ENCODE results near the gene RAB1B.

RAB1B gene

DNA sequence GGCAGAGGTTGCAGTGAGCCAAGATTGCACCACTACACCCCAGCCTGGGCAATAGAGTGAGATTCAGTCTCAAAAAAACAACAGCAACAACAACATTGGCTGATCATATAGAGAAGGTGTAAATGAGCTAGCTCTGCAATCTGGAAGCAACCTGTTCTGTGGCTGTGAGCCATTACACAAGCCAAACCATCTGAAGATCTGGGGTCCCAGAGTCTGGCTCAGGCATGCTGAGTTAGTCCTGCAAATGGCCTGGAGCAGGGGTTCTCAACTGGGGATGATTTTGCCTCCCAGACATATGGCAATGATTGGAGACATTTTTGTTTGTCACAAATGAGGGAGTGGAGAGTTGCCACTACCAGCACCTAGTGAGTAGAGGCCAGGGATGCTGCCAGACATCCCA lies 42.3 kb upstream of the RAB1B start:
- H3K9me3 ChIP-seq (ENCODE audit: control insufficient read depth, insufficient read depth, low read length): no peaks in the 10 kb centered on the region
- H3F3A ChIP-seq (ENCODE audit: control insufficient read depth, insufficient read depth): peaks cover 4% of the 10 kb centered on the region
- TF ChIP-seq EZH2phosphoT487 (IDR thresholded peaks at IDR 0.05; ENCODE audit: borderline replicate concordance, low read length): no peak
- TF ChIP-seq, protein P1, sequence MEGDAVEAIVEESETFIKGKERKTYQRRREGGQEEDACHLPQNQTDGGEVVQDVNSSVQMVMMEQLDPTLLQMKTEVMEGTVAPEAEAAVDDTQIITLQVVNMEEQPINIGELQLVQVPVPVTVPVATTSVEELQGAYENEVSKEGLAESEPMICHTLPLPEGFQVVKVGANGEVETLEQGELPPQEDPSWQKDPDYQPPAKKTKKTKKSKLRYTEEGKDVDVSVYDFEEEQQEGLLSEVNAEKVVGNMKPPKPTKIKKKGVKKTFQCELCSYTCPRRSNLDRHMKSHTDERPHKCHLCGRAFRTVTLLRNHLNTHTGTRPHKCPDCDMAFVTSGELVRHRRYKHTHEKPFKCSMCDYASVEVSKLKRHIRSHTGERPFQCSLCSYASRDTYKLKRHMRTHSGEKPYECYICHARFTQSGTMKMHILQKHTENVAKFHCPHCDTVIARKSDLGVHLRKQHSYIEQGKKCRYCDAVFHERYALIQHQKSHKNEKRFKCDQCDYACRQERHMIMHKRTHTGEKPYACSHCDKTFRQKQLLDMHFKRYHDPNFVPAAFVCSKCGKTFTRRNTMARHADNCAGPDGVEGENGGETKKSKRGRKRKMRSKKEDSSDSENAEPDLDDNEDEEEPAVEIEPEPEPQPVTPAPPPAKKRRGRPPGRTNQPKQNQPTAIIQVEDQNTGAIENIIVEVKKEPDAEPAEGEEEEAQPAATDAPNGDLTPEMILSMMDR (IDR thresholded peaks at IDR 0.05; ENCODE audit: low read depth, low read length, poor library complexity, severe bottlenecking): no peak
- H4K20me1 ChIP-seq (ENCODE audit: control insufficient read depth, insufficient read depth, low read depth, low read length): no peaks in the 10 kb centered on the region
- no peak overlapping the region for H3K27ac ChIP-seq (ENCODE audit: low read depth, low read length)
- no peak overlapping the region for H3K4me3 ChIP-seq (ENCODE audit: low read length)
- H3K4me1 ChIP-seq (ENCODE audit: control insufficient read depth, low read length): peaks cover 6% of the 10 kb centered on the region
- no peak overlapping the region for H3K4me2 ChIP-seq (ENCODE audit: low read length)
- H3K79me2 ChIP-seq (ENCODE audit: control insufficient read depth, low read length): no peaks in the 10 kb centered on the region
- no peaks in the 10 kb centered on the region for H3K9me2 ChIP-seq (replicated peaks; ENCODE audit: control insufficient read depth, low read length)
- no peaks in the 10 kb centered on the region for H3K27me3 ChIP-seq (ENCODE audit: control insufficient read depth, low read length)
- H3K36me3 ChIP-seq (ENCODE audit: control insufficient read depth, low read length): peaks cover 34% of the 10 kb centered on the region

- peaks cover 38% of the 10 kb centered on the region for H3K36me3 ChIP-seq (ENCODE audit: control insufficient read depth, low read length)
- H3K9me2 ChIP-seq (replicated peaks; ENCODE audit: control insufficient read depth, low read length): no peaks in the 10 kb centered on the region
- no peak overlapping the region for H3K27ac ChIP-seq (ENCODE audit: low read depth, low read length)
- no peak for TF ChIP-seq EZH2phosphoT487 (IDR thresholded peaks at IDR 0.05; ENCODE audit: borderline replicate concordance, low read length)
- TF ChIP-seq, protein P1 (IDR thresholded peaks at IDR 0.05; ENCODE audit: low read depth, low read length, poor library complexity, severe bottlenecking): no peak
- no peaks in the 10 kb centered on the region; the same call in 1 of the 2 replicates for H3F3A ChIP-seq (ENCODE audit: control insufficient read depth, insufficient read depth)
- no peaks in the 10 kb centered on the region for H3K79me2 ChIP-seq (ENCODE audit: control insufficient read depth, low read length)
- H3K27me3 ChIP-seq (ENCODE audit: control insufficient read depth, low read length): no peaks in the 10 kb centered on the region
- no peaks in the 10 kb centered on the region for H3K9me3 ChIP-seq (ENCODE audit: control insufficient read depth, insufficient read depth, low read length)
- no peaks in the 10 kb centered on the region for H4K20me1 ChIP-seq (ENCODE audit: control insufficient read depth, insufficient read depth, low read depth, low read length)
- no peaks in the 10 kb centered on the region for H3K4me1 ChIP-seq (ENCODE audit: control insufficient read depth, low read length)
- H3K4me2 ChIP-seq (ENCODE audit: low read length): no peak overlapping the region
- no peak overlapping the region for H3K4me3 ChIP-seq (ENCODE audit: low read length)
Measured at GRCh38 chr11:66227700-66228099, 40.7 kb upstream of the RAB1B start.

- no peaks in the 10 kb centered on the region for H3K79me2 ChIP-seq (ENCODE audit: control insufficient read depth, low read length)
- H3F3A ChIP-seq (ENCODE audit: control insufficient read depth, insufficient read depth): no peaks in the 10 kb centered on the region; the same call in 1 of the 2 replicates
- H3K27ac ChIP-seq (ENCODE audit: low read depth, low read length): no peak overlapping the region
- H3K4me2 ChIP-seq (ENCODE audit: low read length): no peak overlapping the region
- no peaks in the 10 kb centered on the region for H4K20me1 ChIP-seq (ENCODE audit: control insufficient read depth, insufficient read depth, low read depth, low read length)
- H3K36me3 ChIP-seq (ENCODE audit: control insufficient read depth, low read length): peaks cover 42% of the 10 kb centered on the region
- H3K9me2 ChIP-seq (replicated peaks; ENCODE audit: control insufficient read depth, low read length): no peaks in the 10 kb centered on the region
- H3K9me3 ChIP-seq (ENCODE audit: control insufficient read depth, insufficient read depth, low read length): no peaks in the 10 kb centered on the region
- H3K4me1 ChIP-seq (ENCODE audit: control insufficient read depth, low read length): no peaks in the 10 kb centered on the region
- TF ChIP-seq EZH2phosphoT487 (IDR thresholded peaks at IDR 0.05; ENCODE audit: borderline replicate concordance, low read length): no peak
- TF ChIP-seq, protein P1 (IDR thresholded peaks at IDR 0.05; ENCODE audit: low read depth, low read length, poor library complexity, severe bottlenecking): no peak
- H3K27me3 ChIP-seq (ENCODE audit: control insufficient read depth, low read length): no peaks in the 10 kb centered on the region
- no peak overlapping the region for H3K4me3 ChIP-seq (ENCODE audit: low read length)
Measured at GRCh38 chr11:66228521-66228920, 39.9 kb upstream of the RAB1B start.

All from DOHH2 (cell line).